Loucy (cell line): Measurements from ENCODE around the gene ZFR.

ENCODE experiments used
- H2AFZ ChIP-seq: fragments of 200-600 bp; sonication (generic); 2 replicates; pipeline ENCODE4 v1.6.0; 2016; ENCODE audit warnings: antibody characterized with exemption, mild to moderate bottlenecking, low read length, moderate library complexity
- H3F3A ChIP-seq: fragments of 200-600 bp; 2 replicates; pipeline ENCODE4 v1.6.0; 2016; ENCODE audit warnings: antibody characterized with exemption, low read depth, mild to moderate bottlenecking
- H3K27me3 ChIP-seq: fragments of 200-600 bp; sonication (generic); 2 replicates; pipeline ENCODE4 v1.6.1; 2014; ENCODE audit warnings: low read length, mild to moderate bottlenecking; ENCODE audit not compliant: insufficient read depth, poor library complexity, severe bottlenecking
- H3K36me3 ChIP-seq: fragments of 200-600 bp; sonication (generic); 2 replicates; pipeline ENCODE4 v1.6.1; 2016; ENCODE audit warnings: low read length; ENCODE audit not compliant: insufficient read depth
- H3K4me1 ChIP-seq: fragments of 200-600 bp; sonication (generic); 2 replicates; pipeline ENCODE4 v1.5.1; 2014; ENCODE audit warnings: low read length, mild to moderate bottlenecking; ENCODE audit not compliant: insufficient read depth, poor library complexity, severe bottlenecking
- H3K4me2 ChIP-seq: fragments of 200-600 bp; sonication (generic); 2 replicates; pipeline ENCODE4 v1.6.0; 2014; ENCODE audit warnings: antibody characterized with exemption, low read length, low read depth, mild to moderate bottlenecking; ENCODE audit not compliant: poor library complexity, severe bottlenecking
- H3K4me3 ChIP-seq: fragments of 200-600 bp; sonication (generic); 2 replicates; pipeline ENCODE4 v1.5.1; 2014; ENCODE audit warnings: low read length, mild to moderate bottlenecking, mixed read lengths; ENCODE audit not compliant: poor library complexity, severe bottlenecking
- H3K79me2 ChIP-seq: fragments of 200-600 bp; sonication (generic); 2 replicates; pipeline ENCODE4 v1.6.1; 2014; ENCODE audit warnings: low read length; ENCODE audit not compliant: insufficient read depth
- H3K9ac ChIP-seq: fragments of 200-600 bp; sonication (generic); 2 replicates; pipeline ENCODE4 v1.6.0; 2014; ENCODE audit warnings: mild to moderate bottlenecking, low read depth, low read length, moderate library complexity; ENCODE audit not compliant: poor library complexity, severe bottlenecking
- H3K9me2 ChIP-seq: fragments of 200-600 bp; sonication (generic); replicated peaks from 2 replicates; pipeline ENCODE4 v1.6.1; 2016; ENCODE audit warnings: low read depth, low read length, mixed read lengths
- H3K9me3 ChIP-seq: fragments of 200-600 bp; sonication (generic); 2 replicates; pipeline ENCODE4 v1.6.1; 2014; ENCODE audit warnings: mild to moderate bottlenecking, antibody characterized with exemption, low read length, low read depth; ENCODE audit not compliant: insufficient read depth
- H4K20me1 ChIP-seq: fragments of 200-600 bp; sonication (generic); 2 replicates; pipeline ENCODE4 v1.6.0; 2014; ENCODE audit warnings: antibody characterized with exemption, low read length, mild to moderate bottlenecking; ENCODE audit not compliant: insufficient read depth, poor library complexity, severe bottlenecking
- EZH2phosphoT487 ChIP-seq: fragments of 200-600 bp; IDR thresholded peaks from 2 replicates; pipeline ENCODE4 v1.6.1; 2018; ENCODE audit warnings: antibody characterized with exemption, mild to moderate bottlenecking, moderate library complexity, borderline replicate concordance
- TF ChIP-seq, protein P1 (sequence below): fragments of 200-600 bp; sonication (generic); conservative IDR thresholded peaks from 2 replicates; pipeline ENCODE4 v1.5.1; 2014; ENCODE audit warnings: mild to moderate bottlenecking, antibody characterized with exemption, low read length

Gene ZFR

DNA sequence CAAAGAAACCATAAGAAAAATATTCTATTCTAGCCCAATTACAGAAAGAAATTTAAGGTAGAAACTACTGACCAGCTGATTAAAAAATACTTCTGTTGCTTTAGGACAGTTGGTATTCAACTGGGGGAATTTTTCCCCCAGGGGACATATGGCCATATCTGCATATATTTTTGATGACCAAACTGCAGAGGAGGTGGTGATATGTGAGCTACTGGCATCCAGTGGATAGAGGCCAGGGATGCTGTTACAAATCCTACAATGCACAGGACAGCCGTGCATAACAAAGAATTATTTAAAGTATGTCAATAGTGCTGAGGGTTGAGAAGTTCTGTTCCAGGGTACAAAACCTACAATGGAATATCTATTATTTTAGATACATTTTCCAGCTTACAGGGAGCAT is 24.0 kb downstream of the ZFR start:
- H3K9ac ChIP-seq, result no peak overlapping the region
- H3K4me2 ChIP-seq, result no peak overlapping the region
- no peaks in the 10 kb centered on the region for H3K9me3 ChIP-seq
- no peaks in the 10 kb centered on the region for H3K27me3 ChIP-seq
- H3K79me2 ChIP-seq, result peaks cover 83% of the 10 kb centered on the region
- H4K20me1 ChIP-seq, result peaks cover 67% of the 10 kb centered on the region
- H3K4me1 ChIP-seq, result peaks cover 5% of the 10 kb centered on the region
- no peak overlapping the region for H2AFZ ChIP-seq
- no peaks in the 10 kb centered on the region for H3F3A ChIP-seq
- TF ChIP-seq EZH2phosphoT487, result no peak
- TF ChIP-seq, protein P1, sequence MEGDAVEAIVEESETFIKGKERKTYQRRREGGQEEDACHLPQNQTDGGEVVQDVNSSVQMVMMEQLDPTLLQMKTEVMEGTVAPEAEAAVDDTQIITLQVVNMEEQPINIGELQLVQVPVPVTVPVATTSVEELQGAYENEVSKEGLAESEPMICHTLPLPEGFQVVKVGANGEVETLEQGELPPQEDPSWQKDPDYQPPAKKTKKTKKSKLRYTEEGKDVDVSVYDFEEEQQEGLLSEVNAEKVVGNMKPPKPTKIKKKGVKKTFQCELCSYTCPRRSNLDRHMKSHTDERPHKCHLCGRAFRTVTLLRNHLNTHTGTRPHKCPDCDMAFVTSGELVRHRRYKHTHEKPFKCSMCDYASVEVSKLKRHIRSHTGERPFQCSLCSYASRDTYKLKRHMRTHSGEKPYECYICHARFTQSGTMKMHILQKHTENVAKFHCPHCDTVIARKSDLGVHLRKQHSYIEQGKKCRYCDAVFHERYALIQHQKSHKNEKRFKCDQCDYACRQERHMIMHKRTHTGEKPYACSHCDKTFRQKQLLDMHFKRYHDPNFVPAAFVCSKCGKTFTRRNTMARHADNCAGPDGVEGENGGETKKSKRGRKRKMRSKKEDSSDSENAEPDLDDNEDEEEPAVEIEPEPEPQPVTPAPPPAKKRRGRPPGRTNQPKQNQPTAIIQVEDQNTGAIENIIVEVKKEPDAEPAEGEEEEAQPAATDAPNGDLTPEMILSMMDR, result no peak
- H3K9me2 ChIP-seq, result no peaks in the 10 kb centered on the region
- H3K4me3 ChIP-seq, result no peak overlapping the region
- peaks cover 46% of the 10 kb centered on the region for H3K36me3 ChIP-seq

DNA sequence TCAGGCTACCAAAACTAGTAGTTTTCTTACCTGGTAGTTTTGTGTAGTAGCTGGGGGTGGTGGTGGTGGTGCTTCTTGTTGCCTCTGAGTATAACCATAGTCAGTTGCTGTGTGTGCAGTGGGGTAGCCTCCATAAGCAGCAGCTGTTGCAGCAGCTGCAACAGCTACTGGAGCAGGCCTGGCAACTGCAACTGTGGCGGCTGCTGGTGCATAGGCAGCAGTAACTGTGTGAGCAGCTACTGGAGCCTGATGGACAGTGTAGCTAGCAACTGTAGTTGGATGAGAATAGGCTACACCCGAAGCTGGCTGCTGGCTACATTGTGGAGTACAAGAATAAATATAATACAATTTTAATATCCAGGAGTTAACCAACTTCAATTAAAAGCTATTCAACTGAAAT is 24.7 kb downstream of the ZFR start:
- Histone ChIP-seq H2AFZ (no peak overlapping the region), H3K9me3 (no peaks in the 10 kb centered on the region), H3K9me2 (no peaks in the 10 kb centered on the region), H3K4me1 (peaks cover 5% of the 10 kb centered on the region), H3K27me3 (no peaks in the 10 kb centered on the region), H3K36me3 (peaks cover 53% of the 10 kb centered on the region), H3K4me2 (no peak overlapping the region), H3K4me3 (no peak overlapping the region), H3F3A (no peaks in the 10 kb centered on the region), H3K9ac (no peak overlapping the region), H4K20me1 (peaks cover 63% of the 10 kb centered on the region), H3K79me2 (peaks cover 76% of the 10 kb centered on the region)
- TF ChIP-seq, protein P1, result no peak
- no peak for TF ChIP-seq EZH2phosphoT487

DNA sequence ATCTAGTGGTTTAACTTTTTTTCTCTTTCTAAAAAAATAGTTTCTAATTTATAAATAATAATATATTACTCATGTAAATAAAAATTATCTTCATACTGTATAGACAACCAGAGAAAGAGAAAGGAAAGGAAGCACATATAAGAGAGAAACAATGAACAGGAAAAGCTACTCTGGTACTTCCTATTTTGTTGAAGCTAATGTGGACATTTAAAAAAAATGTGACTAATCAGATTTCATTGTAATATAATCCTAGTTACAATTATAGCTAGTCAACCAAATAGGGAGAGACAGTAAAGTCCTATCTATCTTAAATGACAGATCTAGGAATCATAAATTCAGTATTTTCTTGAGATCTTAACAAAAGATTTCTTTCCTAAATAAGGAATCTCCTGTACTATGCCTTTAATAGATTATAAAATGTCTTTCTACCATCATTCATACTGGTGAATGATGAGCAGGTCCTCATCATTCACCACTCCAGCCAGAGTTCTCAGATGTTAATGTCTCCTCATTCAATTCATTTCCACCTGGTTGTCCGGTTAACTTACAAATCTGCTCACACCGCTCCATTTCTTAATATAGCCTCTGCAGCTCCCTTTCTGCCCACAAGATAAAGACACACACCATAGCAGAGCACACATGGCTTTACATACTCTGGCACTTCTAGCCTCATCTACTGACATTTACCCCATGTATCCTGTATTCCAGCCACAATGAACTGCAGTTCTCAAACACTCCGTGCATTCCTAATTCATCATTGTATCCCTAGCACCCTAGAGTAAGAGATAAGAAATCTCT is 30.9 kb downstream of the ZFR start:
- Histone ChIP-seq H3K4me1 (no peaks in the 10 kb centered on the region), H3K9ac (no peak overlapping the region), H3K4me2 (no peak overlapping the region), H3F3A (no peaks in the 10 kb centered on the region), H3K36me3 (peaks cover 92% of the 10 kb centered on the region), H4K20me1 (peaks cover 24% of the 10 kb centered on the region), H2AFZ (no peak overlapping the region), H3K4me3 (no peak overlapping the region), H3K79me2 (peaks cover 30% of the 10 kb centered on the region), H3K9me3 (no peaks in the 10 kb centered on the region), H3K9me2 (no peaks in the 10 kb centered on the region), H3K27me3 (no peaks in the 10 kb centered on the region)
- no peak for TF ChIP-seq EZH2phosphoT487
- TF ChIP-seq, protein P1, result no peak
